ENCODE results near the gene IGSF9.

The IGSF9 gene

DNA sequence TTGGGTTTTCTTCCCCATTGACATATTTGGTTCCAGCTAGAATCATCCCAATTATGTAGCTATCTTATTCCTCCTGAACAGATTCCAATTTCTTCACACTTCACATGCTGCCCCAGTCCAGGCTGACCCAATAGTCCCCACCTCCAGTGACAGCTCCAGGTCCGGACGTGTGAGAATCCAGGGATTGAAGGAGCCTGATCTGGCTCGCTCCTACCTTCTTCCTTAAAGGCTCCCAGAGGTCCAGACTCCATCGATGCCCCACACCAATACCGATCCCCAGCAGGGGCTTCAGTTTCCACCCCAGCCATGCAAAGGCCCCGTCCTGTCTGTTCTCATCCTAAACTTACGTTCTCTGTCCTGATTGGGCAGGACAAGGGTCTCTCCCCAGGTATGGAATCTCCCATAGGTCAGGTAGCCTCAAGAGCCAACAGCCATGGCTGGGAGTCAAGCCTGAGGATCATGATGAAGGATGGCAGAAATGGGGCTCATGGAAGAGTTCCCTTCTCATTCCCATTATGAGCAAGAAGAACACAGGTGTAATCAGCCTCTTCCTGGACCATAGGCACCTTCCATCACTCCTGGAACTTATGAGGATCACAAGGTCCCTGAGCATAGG is 29.0 kb upstream of the IGSF9 start:
- no peak for DNase-seq (ENCODE audit: low read depth in 3 of 3)

DNA sequence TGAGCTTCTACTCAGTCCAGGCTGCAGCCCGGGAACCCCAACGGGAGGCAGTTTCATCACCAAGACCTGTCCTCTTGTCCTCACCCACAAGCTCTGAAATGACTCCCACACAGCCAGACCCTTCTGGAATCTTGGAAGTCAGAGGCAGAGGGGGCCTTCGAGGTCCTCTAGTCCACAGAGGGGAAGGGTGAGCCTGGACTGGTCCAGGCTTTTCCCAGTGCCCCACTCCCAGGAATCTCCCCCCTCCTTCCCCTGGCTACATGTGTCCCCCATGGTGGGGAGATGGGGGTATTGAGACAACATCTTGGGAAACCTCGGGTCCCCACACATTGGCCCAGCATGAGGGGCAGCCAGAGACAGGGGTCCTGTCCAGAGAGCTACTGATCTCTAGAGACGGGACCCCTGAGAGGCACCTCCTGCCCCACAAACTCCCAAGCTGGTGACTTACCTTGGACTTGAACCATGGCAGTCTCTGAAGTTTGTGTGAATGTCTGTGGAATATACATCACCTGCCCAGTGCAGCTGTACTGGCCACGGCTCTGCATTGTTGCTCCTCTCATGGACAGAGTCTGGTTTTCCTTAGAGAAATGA is 28.0 kb upstream of the IGSF9 start:
- DNase-seq (ENCODE audit: low read depth in 3 of 3): no peak

- DNase-seq (ENCODE audit: low read depth in 3 of 3): no peak
Measured at GRCh38 chr1:159972443-159973205, 27.2 kb upstream of the IGSF9 start.

DNA sequence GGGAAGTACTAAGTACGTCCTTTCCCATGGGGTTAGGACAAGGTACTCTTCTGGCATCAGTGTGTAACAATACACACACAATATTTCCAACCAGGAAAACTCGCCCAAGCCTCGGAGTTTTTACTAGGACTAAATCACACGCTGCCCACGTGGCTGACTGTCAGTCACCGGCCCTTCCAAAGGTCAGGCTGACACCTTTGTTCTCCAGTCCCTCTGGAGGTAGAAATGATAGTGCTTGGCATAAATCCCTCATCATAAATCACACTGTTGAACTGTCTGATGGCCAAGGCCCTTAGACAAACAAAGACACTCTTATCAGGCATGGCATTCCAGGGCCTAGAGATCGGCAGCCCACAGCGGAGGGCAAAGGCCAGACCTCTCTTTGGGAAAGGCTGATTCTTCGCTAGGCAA is 25.5 kb upstream of the IGSF9 start:
- DNase-seq (ENCODE audit: low read depth in 3 of 3): no peak

GRCh38 chr1:159968901-159969300 is 23.5 kb upstream of the IGSF9 start:
- DNase-seq (ENCODE audit: low read depth in 3 of 3): no peak

GRCh38 chr1:159965263-159965662 is 19.9 kb upstream of the IGSF9 start:
- no peak for DNase-seq (ENCODE audit: low read depth in 3 of 3)

GRCh38 chr1:159964144-159964543 is 18.7 kb upstream of the IGSF9 start:
- DNase-seq (ENCODE audit: low read depth in 3 of 3): no peak

- no peak for DNase-seq (ENCODE audit: low read depth in 3 of 3)
Measured at GRCh38 chr1:159962176-159962575, 16.8 kb upstream of the IGSF9 start.

- DNase-seq (ENCODE audit: low read depth in 3 of 3): no peak
Measured at GRCh38 chr1:159961636-159962035, 16.2 kb upstream of the IGSF9 start.

GRCh38 chr1:159960721-159961381 is 15.4 kb upstream of the IGSF9 start:
- no peak for DNase-seq (ENCODE audit: low read depth in 3 of 3)

- DNase-seq (ENCODE audit: low read depth in 3 of 3): no peak
Measured at GRCh38 chr1:159959451-159959850, 14.0 kb upstream of the IGSF9 start.

- DNase-seq (ENCODE audit: low read depth in 3 of 3): no peak
Measured at GRCh38 chr1:159958719-159959380, 13.4 kb upstream of the IGSF9 start.

DNA sequence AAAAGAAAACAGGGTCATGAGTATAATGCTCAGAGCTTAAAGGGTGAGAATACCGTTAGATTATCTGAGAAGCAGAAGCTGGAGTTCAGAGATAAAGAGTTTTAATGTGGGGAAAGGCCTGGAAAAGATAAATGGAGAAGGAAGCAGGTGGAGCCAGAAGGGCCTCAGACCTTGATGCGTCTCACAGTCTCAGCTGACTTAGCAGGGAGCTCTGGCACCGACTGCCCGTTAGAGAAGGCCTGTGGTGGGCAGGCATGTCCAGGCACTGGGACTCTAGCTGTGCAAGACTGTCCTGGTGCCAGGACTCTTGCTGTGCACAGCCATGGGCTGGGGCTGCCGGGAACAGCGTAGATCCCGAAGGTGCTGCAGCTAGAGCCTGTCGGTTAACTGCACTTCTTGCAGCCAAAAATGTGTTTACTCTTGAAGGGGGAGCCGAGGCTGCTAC is 12.4 kb upstream of the IGSF9 start:
- DNase-seq (ENCODE audit: low read depth in 3 of 3): no peak

DNA sequence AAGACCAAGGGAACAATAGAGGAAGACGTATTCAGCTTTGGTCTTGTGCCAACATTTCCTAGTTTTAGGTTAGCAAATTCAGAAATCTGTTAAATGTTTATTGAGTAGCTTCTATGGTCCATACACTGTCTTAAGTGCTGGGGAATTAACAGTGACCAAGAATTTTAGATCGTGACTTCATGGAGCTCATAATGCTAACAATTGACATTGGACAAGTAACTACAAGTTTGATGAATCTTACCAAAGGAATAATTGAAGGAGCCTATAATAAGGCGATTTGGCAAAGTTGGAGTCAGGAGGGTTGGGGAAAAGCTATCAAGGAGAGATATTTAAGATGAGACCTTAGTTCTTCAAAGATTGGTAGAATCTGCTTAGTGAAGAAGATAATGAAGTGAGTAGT is 10.0 kb upstream of the IGSF9 start:
- DNase-seq (ENCODE audit: low read depth in 3 of 3): no peak

DNA sequence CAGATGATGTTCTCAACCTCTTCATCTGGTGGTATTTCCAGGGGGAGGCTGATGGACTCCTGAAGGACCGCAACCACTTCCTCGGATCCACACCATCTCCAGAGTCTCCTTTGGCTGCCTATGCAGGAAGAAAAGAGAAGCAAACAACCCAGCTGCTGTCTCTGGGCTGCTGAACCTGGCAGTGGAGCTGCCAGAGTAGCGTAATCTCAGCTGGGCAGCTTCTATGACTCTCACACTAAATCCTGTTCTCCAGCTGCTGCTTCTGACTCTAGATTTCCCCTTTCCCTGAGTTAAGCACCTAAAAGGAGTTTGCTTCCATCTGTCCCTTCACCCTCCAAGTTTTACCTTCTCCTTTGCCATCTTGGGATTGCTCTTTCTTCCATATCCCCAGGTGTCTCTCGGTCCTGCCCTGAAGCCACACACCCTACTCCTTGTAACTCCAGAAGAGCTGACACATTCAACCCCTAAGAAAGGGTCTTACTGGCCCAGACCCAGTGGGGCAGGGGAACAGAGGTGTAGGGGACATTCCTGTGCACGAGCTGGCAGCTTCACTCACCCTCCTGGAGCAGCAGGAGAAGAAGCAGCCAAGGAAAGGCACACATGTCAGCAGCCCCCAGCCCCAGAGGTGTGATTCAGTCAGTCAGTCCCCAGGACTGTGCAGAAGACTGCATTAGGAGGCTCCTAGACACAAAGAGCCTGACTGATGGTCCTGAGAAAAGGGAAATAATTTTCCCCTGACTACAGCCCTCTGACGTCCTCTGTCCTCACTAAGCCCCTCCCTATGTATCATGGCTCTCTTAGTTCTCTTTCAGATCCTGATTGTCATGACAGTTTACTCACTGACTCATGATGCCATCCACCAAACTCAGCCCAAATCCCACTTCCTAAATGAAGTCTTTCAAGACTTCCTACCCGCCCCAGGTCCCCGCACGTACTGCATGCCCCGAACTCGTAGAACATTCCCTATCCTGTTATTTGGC is 8.4 kb upstream of the IGSF9 start, which contains the start of gene SLAMF9:
Gene SLAMF9, minus strand, starts transcription at position 702 of the 980 bp plus-strand sequence. Its CDS starts 100 bp downstream, at position 602.
- no peak for DNase-seq (ENCODE audit: low read depth in 3 of 3)

GRCh38 chr1:159952932-159953331 is 7.5 kb upstream of the IGSF9 start:
- no peak for DNase-seq (ENCODE audit: low read depth in 3 of 3)

- DNase-seq (ENCODE audit: low read depth in 3 of 3): no peak
Measured at GRCh38 chr1:159951551-159951950, 6.1 kb upstream of the IGSF9 start.

DNA sequence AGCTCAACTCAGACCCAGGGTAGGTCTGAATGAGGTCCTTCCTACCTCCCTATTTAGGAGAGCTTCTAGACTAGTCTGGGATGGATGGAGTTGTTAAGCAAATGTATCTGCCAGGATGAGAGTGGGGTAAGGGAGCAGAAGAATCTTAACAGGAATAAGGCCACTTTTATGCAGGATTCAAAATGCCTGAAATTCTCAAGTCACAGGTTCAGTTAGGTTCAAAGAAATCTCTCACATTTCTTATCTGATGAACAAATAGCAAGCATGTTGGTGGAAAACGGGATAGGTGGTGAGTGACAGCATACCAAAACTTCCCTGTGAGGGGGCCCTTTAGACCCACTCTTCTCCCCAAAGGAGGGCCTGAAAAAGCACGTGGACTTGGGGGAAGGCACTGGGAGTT is 5.6 kb upstream of the IGSF9 start:
- DNase-seq (ENCODE audit: low read depth in 3 of 3): no peak

DNA sequence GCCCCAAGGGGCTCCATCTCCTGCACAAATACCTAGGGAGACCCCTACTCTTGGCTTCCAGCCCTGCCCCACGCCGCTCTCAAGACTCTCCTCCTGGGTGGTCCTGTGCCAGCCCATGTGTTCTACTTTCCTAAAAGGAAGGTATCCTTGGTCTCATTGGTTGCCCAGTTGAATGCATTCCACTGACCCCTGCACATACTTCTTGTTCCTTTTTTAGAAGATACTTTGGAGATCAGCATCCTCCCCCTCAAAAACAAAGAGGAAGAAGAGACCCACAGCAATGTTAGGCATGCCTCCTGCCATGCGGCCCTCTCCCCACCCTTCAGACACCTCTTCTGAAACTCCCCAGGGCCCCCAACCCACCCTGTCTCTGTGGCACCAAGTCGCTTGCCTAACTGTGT is 4.6 kb upstream of the IGSF9 start:
- no peak for DNase-seq (ENCODE audit: low read depth in 3 of 3)

- DNase-seq (ENCODE audit: low read depth in 3 of 3): no peak
Measured at GRCh38 chr1:159949123-159949522, 3.7 kb upstream of the IGSF9 start.

GRCh38 chr1:159947942-159948341 is 2.5 kb upstream of the IGSF9 start:
- DNase-seq (ENCODE audit: low read depth in 3 of 3): no peak
